IPS DF 6.9 (cell line): ENCODE results near the gene SMAD3.

Source experiments
- DNase-seq: peaks from one replicate; pipeline ENCODE4 v3.0.0-alpha.2; 2013; ENCODE audit warnings: low read depth, low spot score
- H3K27ac ChIP-seq: one replicate; pipeline ENCODE4 v1.5.1; 2013; ENCODE audit warnings: low read length, control low read depth
- H3K27me3 ChIP-seq: 2 replicates; pipeline ENCODE4 v1.6.1; 2013; ENCODE audit warnings: mild to moderate bottlenecking, low read length; ENCODE audit not compliant: control insufficient read depth, insufficient read depth
- H3K36me3 ChIP-seq: 2 replicates; pipeline ENCODE4 v1.6.1; 2013; ENCODE audit warnings: low read length; ENCODE audit not compliant: control insufficient read depth, insufficient read depth
- H3K4me1 ChIP-seq: 2 replicates; pipeline ENCODE4 v1.6.1; 2013; ENCODE audit warnings: low read length; ENCODE audit not compliant: control insufficient read depth, insufficient read depth
- H3K4me3 ChIP-seq: 2 replicates; pipeline ENCODE4 v1.5.1; 2013; ENCODE audit warnings: mild to moderate bottlenecking, low read length
- H3K9me3 ChIP-seq: 2 replicates; pipeline ENCODE4 v1.6.1; 2013; ENCODE audit warnings: low read length, inconsistent platforms; ENCODE audit not compliant: control insufficient read depth, insufficient read depth
- WGBS: extraction: QIAGEN DNeasy Blood & Tissue Kit; methylation state at CpG from one replicate; pipeline ENCODE4 v1.1.7; 2013; ENCODE audit warnings: mixed read lengths, missing lambda C conversion rate; ENCODE audit not compliant: insufficient read length, insufficient coverage; 5-methylcytosine and 5-hydroxymethylcytosine counted together

Gene SMAD3

GRCh38 chr15:67035886-67036285, 29.5 kb upstream of the SMAD3 start:
- Histone ChIP-seq H3K27ac (no peak overlapping the region), H3K27me3 (peaks cover 11% of the 10 kb centered on the region; the same call in 1 of the 2 replicates), H3K36me3 (no peaks in the 10 kb centered on the region), H3K4me1 (peaks cover 16% of the 10 kb centered on the region), H3K9me3 (no peaks in the 10 kb centered on the region), H3K4me3 (no peak overlapping the region)
- no CpG with 5 or more reads among the region's 5 CpGs for WGBS
- no peak for DNase-seq

DNA sequence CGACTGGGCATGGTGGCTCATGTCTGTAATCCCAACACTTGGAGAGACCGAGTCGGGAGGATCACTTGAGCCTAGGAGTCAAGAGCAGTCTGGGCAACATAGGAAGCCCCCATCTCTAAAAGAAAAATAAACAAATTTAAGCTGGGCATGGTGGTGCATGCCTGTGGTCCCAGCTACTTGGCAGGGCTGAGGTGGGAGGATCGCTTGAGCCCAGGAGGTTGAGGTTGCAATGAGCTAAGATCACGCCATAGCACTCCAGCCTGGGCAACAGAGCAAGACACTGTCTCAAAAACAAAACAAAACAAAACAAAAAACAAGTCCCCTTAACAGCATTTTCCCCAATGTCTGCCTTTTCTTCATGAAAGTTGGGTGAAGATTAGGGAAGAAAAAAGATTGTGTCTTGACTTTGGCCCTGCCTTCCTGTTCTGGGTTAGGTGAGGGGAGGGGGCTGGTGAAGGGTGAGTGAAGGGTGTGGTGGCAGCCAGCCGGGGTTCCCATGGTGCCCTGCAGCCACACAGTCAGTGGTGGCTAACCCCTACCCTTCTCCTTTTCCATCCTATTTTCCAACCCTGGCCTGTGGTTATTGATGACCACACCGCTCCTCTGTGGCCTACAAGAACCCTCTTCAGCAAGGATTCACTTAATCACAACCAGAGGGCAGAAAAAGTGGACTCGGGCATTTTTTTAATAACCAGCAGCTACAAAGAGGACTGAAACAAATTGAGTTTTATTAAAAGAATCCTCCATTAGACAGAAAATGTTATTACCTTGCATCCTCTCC, 28.4 kb upstream of the SMAD3 start:
- no peaks in the 10 kb centered on the region for H3K36me3 ChIP-seq
- peaks cover 11% of the 10 kb centered on the region; the same call in 1 of the 2 replicates for H3K27me3 ChIP-seq
- peaks cover 13% of the 10 kb centered on the region for H3K4me1 ChIP-seq
- no peaks in the 10 kb centered on the region for H3K9me3 ChIP-seq
- H3K4me3 ChIP-seq: no peak overlapping the region
- no peak for DNase-seq
- H3K27ac ChIP-seq: no peak overlapping the region
- no CpG with 5 or more reads among the region's 8 CpGs for WGBS

DNA sequence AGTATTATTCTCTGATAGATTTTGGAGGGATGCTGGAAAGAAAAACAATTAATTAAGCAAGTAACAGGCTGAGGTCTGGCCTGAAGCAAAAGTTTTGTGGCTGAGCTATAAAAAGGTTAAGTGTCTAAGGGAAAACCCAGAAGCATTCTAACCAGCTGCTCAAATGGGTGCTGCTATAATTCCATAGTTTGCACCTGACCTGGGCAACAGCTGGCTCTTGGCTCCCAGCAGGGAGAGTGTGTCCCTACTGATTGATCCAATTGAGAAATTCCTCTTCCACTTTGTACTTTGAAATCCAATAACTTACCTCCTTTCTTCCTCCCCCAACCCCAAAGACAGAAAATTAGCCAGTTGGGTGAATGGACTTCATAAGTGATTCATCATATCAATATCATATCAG, 27.7 kb upstream of the SMAD3 start:
- no peaks in the 10 kb centered on the region for H3K36me3 ChIP-seq
- peaks cover 9% of the 10 kb centered on the region; the same call in 1 of the 2 replicates for H3K27me3 ChIP-seq
- no peak overlapping the region for H3K4me3 ChIP-seq
- H3K27ac ChIP-seq: no peak overlapping the region
- H3K4me1 ChIP-seq: peaks cover 13% of the 10 kb centered on the region
- H3K9me3 ChIP-seq: no peaks in the 10 kb centered on the region
- DNase-seq: no peak

DNA sequence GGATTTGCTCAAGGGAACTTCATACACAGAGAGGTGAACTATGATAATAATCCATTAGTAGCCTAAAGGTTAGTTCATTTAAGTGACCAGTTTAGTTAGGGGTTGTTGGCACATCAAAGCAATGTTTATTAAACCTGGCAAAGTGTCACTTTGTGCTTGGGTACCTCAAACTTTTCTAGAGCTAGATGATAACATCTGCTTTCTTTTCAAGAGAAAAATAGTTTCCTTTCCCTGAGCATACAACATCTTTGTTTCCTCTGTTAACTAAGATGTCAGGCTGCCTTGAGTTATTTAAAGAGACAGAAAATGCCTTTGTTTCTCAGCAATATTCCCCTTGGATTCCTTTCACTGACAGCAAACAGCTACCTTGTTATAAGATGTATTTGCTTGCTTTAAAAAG, 26.7 kb upstream of the SMAD3 start:
- peaks cover 7% of the 10 kb centered on the region for H3K4me1 ChIP-seq
- H3K27ac ChIP-seq: no peak overlapping the region
- no peak for DNase-seq

DNA sequence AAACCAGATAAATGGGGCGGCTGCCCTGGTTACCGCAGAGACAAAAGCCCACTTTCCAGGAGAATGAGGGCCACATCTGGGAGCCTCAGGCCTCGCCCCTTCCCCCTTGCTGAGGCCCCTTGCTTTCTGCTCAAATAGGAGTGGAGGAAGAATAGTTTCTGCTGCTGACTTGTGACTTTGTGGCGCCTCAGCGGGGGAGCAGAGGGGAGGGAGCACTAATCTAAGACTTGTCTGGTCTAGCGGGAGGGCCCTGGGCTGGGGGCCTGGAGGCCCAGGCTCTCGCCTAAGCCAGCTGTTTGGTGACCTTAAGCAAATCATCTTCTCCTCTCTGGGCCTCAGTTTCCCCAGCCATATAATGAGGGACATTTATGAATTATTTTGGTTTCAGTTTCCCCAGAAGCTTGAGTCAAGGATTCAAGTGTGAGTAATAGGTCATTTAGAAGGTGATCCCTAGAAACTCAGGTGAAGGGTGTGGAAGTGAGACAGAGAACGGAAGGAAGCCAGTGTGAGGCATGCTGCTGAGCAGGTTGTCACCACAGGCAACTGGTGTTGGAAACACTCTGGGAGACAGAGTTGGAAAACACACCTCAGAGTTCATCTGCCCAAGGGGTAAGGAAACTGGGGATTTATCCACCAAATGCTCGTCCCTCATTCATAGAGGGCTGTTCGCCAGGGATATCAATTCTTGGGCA, 25.9 kb upstream of the SMAD3 start:
- Histone ChIP-seq H3K9me3 (no peaks in the 10 kb centered on the region), H3K27ac (no peak overlapping the region), H3K4me3 (no peak overlapping the region), H3K27me3 (no peaks in the 10 kb centered on the region; the same call in 1 of the 2 replicates), H3K4me1 (peaks cover 9% of the 10 kb centered on the region; the same call in 1 of the 2 replicates), H3K36me3 (no peaks in the 10 kb centered on the region)
- no peak for DNase-seq
- WGBS: no CpG with 5 or more reads among the region's 10 CpGs

More for the DNA sequence above, 26.7 kb upstream of the SMAD3 start:
- Histone ChIP-seq H3K27me3 (peaks cover 2% of the 10 kb centered on the region; the same call in 1 of the 2 replicates), H3K4me3 (no peak overlapping the region), H3K9me3 (no peaks in the 10 kb centered on the region), H3K36me3 (no peaks in the 10 kb centered on the region)

- Histone ChIP-seq H3K9me3 (no peaks in the 10 kb centered on the region), H3K27ac (no peak overlapping the region), H3K4me3 (no peak overlapping the region), H3K36me3 (no peaks in the 10 kb centered on the region), H3K4me1 (peaks cover 8% of the 10 kb centered on the region; the same call in 1 of the 2 replicates), H3K27me3 (no peaks in the 10 kb centered on the region)
- no peak for DNase-seq
- no CpG with 5 or more reads among the region's 2 CpGs for WGBS
Measured at GRCh38 chr15:67040277-67040676, 25.1 kb upstream of the SMAD3 start.

DNA sequence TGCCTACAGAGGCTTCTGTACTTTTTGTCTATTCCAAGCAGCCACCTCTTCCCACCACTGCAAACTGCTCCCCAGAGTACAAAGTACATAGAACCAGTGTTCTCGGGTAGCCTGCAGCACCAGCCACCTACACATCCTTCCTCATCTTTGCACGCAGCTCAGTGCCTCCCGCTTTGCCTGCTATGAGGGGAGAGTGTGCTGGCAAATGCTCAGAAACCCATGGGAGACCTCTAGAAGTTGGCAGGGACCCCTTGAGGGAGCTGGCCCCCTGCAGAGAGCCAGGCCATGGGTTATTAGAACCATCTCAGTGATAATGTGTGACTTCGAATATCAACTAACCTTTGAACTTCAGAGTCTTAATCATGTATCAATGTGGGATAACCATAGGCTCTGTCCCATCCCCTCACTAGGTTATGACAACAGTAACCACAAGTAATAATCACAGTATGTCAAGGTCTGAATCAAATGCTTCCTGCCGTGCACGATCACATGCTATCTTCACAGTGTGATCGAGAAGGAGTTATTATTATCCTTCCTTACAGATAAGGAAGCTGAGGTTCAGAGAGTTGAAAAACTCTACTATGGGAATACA, 22.8 kb upstream of the SMAD3 start:
- no peaks in the 10 kb centered on the region for H3K9me3 ChIP-seq
- no CpG with 5 or more reads among the region's 7 CpGs for WGBS
- H3K36me3 ChIP-seq: no peaks in the 10 kb centered on the region
- H3K27me3 ChIP-seq: no peaks in the 10 kb centered on the region
- H3K4me3 ChIP-seq: no peak overlapping the region
- no peak overlapping the region for H3K27ac ChIP-seq
- no peak for DNase-seq
- peaks cover 7% of the 10 kb centered on the region; the same call in 1 of the 2 replicates for H3K4me1 ChIP-seq

DNA sequence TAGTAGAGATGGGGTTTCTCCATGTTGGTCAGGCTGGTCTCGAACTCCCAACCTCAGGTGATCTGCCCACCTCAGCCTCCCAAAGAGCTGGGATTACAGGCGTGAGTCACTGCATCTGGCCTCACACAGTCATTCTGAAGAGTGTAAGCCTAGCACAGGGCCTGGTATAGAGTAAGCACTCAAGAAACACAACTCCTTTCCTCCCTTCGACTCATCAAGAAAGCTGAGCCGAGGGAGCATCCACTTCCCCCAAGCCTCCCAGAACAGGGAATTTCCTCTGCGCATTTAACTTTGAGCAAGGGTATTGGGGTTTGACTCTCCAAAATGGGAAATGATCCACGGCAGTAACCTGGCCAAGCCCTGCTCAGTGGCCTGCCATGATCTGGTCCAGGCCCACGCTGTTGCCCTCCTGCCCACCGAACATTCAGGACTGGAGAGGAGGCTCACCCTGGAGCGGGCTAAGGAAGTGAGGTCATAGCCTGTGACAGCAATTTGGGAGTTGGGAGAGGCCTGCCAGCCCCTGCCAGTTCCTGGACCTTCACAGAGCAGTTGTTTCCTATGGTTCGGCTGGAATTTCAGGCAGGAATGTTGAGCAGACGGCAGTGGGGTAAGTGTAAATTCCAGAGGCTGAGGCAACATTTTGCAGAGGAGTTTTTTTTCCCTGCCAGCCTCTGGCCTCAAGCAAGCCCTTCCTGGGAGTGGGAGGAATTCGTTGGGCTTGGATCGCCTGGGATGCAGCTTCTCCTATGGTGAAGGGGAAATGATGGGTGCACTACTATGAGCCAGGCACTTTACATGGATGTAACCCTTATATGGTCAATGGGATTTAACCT, 21.2 kb upstream of the SMAD3 start:
- Histone ChIP-seq H3K27me3 (no peaks in the 10 kb centered on the region), H3K9me3 (no peaks in the 10 kb centered on the region), H3K4me3 (no peak overlapping the region), H3K4me1 (peaks cover 7% of the 10 kb centered on the region; the same call in 1 of the 2 replicates), H3K36me3 (no peaks in the 10 kb centered on the region), H3K27ac (no peak overlapping the region)
- no CpG with 5 or more reads among the region's 13 CpGs for WGBS
- DNase-seq: no peak

DNA sequence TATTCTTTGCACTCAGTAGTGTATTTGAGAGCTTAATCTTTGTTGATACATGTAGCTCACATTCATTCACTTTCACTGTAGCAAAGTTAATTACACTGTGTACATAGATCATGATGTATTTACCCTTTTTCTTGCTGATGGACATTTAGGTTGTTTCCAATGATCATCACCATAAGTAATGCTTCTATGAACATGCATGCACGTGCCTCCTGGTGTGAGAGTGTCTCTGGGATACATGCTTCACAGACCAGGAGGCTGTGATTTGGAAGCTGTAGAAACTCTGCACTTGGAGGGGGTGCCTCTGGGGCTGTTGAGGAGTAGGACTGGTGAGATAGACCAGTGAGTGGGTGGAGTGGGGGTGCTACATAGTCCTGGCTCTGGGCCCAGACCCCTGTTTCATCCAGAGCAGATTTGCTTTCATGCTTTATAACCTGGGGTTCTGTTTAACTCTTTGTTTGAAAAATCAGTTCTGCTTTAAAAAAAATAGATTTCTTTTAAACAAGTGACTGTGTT, 18.2 kb upstream of the SMAD3 start:
- H3K36me3 ChIP-seq: no peaks in the 10 kb centered on the region
- no peak for DNase-seq
- peaks cover 4% of the 10 kb centered on the region; the same call in 1 of the 2 replicates for H3K4me1 ChIP-seq
- WGBS: no CpG with 5 or more reads among the region's 1 CpG
- no peaks in the 10 kb centered on the region for H3K9me3 ChIP-seq
- no peak overlapping the region for H3K27ac ChIP-seq
- H3K27me3 ChIP-seq: no peaks in the 10 kb centered on the region
- H3K4me3 ChIP-seq: no peak overlapping the region
